ENCODE results near the gene GSG1L.

GSG1L gene

DNA sequence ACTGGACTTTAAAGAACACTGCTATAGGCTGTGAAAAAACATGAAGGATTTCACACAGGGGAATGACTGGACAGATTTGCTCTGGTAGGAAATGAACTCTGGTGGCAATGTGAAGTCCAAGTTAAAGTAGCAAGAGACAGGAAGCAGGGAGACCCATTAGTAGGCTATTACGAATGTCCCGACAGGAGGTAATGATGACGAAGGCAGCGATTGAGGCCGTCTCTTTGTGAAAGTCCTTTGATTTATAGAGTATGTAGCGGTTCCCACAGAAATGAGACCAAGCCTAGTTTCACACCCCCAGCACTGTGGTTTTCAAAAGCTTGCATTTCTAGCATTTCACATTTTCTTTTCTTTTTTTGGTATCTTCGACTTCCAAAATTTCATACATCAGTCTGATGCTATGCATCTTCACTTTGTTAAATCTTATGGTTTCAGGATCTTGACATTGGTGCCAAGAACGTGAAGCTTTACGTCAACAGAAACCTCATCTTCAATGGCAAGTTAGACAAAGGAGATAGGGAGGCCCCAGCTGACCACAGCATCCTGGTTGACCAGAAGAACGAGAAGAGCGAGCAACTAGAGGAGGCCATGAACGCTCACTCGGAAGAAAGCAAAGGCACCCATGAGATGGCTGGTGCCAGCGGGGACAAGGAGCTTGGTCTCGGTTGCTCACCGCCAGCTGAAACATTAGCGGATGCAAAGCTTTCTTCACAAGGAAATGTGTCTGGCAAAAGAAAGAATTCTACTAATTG lies 323.7 kb downstream of the GSG1L start:
- Mint-ChIP-seq H3K27ac (no peak overlapping the region), H3K36me3 (peaks cover 21% of the 10 kb centered on the region), H3K4me3 (no peak overlapping the region), H3K27me3 (no peaks in the 10 kb centered on the region), H3K9me3 (no peaks in the 10 kb centered on the region), H3K4me1 (no peaks in the 10 kb centered on the region)

DNA sequence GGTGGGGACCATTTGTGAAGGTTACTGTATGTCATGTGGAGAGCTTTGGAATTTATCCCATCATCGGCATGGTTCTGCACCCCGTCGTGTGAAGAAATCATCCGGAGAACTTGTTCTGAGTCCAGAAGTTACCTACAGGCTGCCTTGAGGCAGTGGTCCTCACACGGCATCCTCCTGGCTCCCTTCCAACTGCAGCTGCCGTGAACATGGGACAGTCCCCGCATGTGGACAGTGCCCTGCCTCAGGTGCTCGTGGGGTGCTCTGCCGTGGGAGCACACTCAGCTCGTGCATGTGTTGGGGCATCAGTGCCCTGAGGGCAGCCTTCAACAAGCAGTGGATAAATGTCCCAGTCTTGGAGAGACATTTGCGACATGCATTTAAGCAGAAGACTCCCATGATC lies 324.9 kb downstream of the GSG1L start:
- H3K4me3 Mint-ChIP-seq: no peak overlapping the region
- H3K27me3 Mint-ChIP-seq: no peaks in the 10 kb centered on the region
- no peaks in the 10 kb centered on the region for H3K9me3 Mint-ChIP-seq
- H3K4me1 Mint-ChIP-seq: no peaks in the 10 kb centered on the region
- peaks cover 21% of the 10 kb centered on the region for H3K36me3 Mint-ChIP-seq
- H3K27ac Mint-ChIP-seq: no peak overlapping the region
